ENCODE measurements around the gene MYL3. TPM values are rescaled to one million over a fixed set of nuclear protein-coding genes. Genes with fewer than 3 reads are reported as not detected.

MYL3 gene
- total and polyA plus RNA-seq, 2 of the 4 experiments (the other 2 are of a cell fraction): 0.09 TPM; not detected in 1

GRCh38 chr3:46884427-46884826, 21.2 kb upstream of the MYL3 start:
- Histone ChIP-seq H3K9me1 (ENCODE audit: insufficient read depth, low read length) (no peaks in the 10 kb centered on the region), H3K23ac (ENCODE audit: low read depth, low read length) (no peak overlapping the region), H4K20me1 (ENCODE audit: insufficient read depth, low read length) (no peaks in the 10 kb centered on the region; the same call in 1 of the 2 replicates), H3K14ac (replicated peaks; ENCODE audit: low read depth, low read length) (no peak overlapping the region), H4K91ac (ENCODE audit: insufficient read depth, low read depth, low read length) (no peak overlapping the region), H3K27ac (ENCODE audit: insufficient read depth, low read length) (no peak overlapping the region), H3K18ac (ENCODE audit: low read depth, low read length) (no peak overlapping the region), H3K79me1 (ENCODE audit: low read depth in 1 of 2, low read length in 2 of 2) (no peaks in the 10 kb centered on the region), H2BK20ac (ENCODE audit: low read depth, low read length) (no peak overlapping the region), H2BK5ac (ENCODE audit: low read depth, low read length, poor library complexity, severe bottlenecking) (no peak overlapping the region), H3K56ac (ENCODE audit: extremely low read depth, insufficient read depth, low read length) (no peak overlapping the region), H3K27me3 (ENCODE audit: control insufficient read depth, insufficient read depth, low read length) (peaks cover 78% of the 10 kb centered on the region), H3K4me2 (ENCODE audit: low read depth, low read length) (no peak overlapping the region), H3K4ac (ENCODE audit: low read depth, low read length) (no peak overlapping the region), H3K4me1 (ENCODE audit: control insufficient read depth, insufficient read depth, low read length) (no peaks in the 10 kb centered on the region), H2AK9ac (replicated peaks; ENCODE audit: low read depth, low read length, poor library complexity) (no peak overlapping the region), H4K5ac (ENCODE audit: low read depth, low read length) (no peak overlapping the region), H2BK120ac (ENCODE audit: low read depth, low read length) (no peak overlapping the region), H3K9ac (ENCODE audit: low read depth, low read length) (no peak overlapping the region), H3K36me3 (ENCODE audit: control insufficient read depth, insufficient read depth, low read length) (no peaks in the 10 kb centered on the region), H2AFZ (replicated peaks; ENCODE audit: low read length, poor library complexity) (no peak overlapping the region), H4K8ac (ENCODE audit: low read depth in 2 of 2, low read length in 2 of 2) (no peak overlapping the region), H2AK5ac (ENCODE audit: low read depth, low read length) (no peak overlapping the region), H3K9me3 (ENCODE audit: control insufficient read depth, insufficient read depth, low read length) (no peaks in the 10 kb centered on the region), H2BK15ac (ENCODE audit: low read depth, low read length) (no peak overlapping the region), H3K4me3 (ENCODE audit: insufficient read depth, low read depth, low read length) (no peak overlapping the region)
- WGBS, 2 experiments (ENCODE audit: extremely low coverage in 2 of 2, insufficient read length in 1 of 2): 19% methylated on average over 2 of the region's 5 CpGs; no CpG with 5 or more reads in 1 of the 2 experiments
- dilution Hi-C loops (cut with HindIII; ENCODE audit: low sequenced_read_pairs, unreplicated experiment) (no loop called here), intact Hi-C loops (cut with micrococcal nuclease) (no loop called here), in situ Hi-C loops (cut with MboI; ENCODE audit: low sequenced_read_pairs) (loop anchor here (25.0 kb wide), 1 partner anchor 397 kb away; the partner anchor contains the start of gene RTP3)
- POLR2A ChIA-PET (ENCODE audit: unreplicated experiment): interaction anchor here (0.6 kb wide), 1 partner anchor 93 kb away, joined by 4 read pairs; no protein-coding TSS in a partner anchor
- no TSS peak for BruUV-seq (replicated peaks)
- TF ChIP-seq RFX5 (IDR thresholded peaks at IDR 0.05; ENCODE audit: low read depth, low read length) (no peak), MAZ (IDR thresholded peaks at IDR 0.05; ENCODE audit: borderline replicate concordance, low read depth, low read length) (no peak)
- CTCF ChIA-PET: no interaction called here
- DNase-seq (no peak), ATAC-seq (ENCODE audit: low read depth) (no peak)
